SH-SY5Y (cell line): ENCODE measurements around the gene CATSPER3.

Experiments used
- GATA2 ChIP-seq: IDR thresholded peaks from 2 replicates; pipeline ENCODE4 v1.6.1; 2011; ENCODE audit warnings: mild to moderate bottlenecking, low read depth, low read length
- GATA3 ChIP-seq: IDR thresholded peaks from 2 replicates; pipeline ENCODE4 v1.6.1; 2011; ENCODE audit warnings: low read depth, mild to moderate bottlenecking, low read length, moderate library complexity

Gene CATSPER3

GRCh38 chr5:135051872-135052271 lies 84.2 kb downstream of the CATSPER3 start:
- TF ChIP-seq GATA3 (no peak), GATA2 (no peak)

GRCh38 chr5:135052511-135053145 lies 84.9 kb downstream of the CATSPER3 start:
- TF ChIP-seq GATA3 (no peak), GATA2 (no peak)

DNA sequence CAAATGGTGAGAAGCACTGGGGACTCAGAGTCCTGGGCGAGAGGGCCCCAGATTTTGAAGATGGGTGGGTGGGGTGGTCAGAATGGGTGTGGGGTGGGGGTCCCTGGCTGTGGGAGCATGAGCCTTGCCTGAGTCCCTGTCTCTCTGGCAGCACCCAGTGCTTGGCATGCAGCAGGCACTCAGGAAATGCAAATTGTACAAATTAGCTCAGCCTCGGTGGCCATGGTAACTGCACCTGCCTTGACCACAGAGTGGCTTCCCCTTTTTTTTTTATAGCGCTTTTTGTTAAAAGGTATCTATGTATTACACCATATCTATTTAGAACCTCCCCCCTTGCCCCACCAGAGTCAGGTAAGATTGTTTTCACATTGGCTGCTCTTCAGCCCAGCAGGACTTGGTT lies 85.6 kb downstream of the CATSPER3 start:
- no peak for TF ChIP-seq GATA3
- no peak for TF ChIP-seq GATA2

- TF ChIP-seq GATA3, result no peak
- TF ChIP-seq GATA2, result no peak
Measured at GRCh38 chr5:135053989-135054388, 86.3 kb downstream of the CATSPER3 start.

DNA sequence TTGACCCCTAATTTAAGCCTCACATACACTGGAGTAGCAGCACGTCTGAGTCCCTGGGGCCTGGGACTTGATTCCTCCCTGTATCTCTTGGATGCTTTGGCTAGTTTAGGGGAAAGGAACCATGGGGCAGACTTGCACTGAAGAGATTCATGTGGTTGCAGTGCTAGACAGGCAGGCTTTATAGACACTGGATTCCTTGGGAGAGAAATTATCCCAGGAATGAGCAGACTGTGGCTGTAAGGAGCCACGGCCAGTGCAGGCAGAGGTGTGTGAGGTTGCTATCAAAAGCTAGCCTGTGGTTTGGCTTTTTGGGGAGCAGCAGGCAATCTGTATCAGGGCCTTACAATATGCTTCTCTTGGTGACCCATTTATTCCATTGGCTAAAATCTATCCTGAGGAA lies 86.8 kb downstream of the CATSPER3 start:
- no peak for TF ChIP-seq GATA3
- no peak for TF ChIP-seq GATA2

GRCh38 chr5:135055396-135055795 lies 87.7 kb downstream of the CATSPER3 start:
- TF ChIP-seq GATA2, result no peak
- no peak for TF ChIP-seq GATA3

DNA sequence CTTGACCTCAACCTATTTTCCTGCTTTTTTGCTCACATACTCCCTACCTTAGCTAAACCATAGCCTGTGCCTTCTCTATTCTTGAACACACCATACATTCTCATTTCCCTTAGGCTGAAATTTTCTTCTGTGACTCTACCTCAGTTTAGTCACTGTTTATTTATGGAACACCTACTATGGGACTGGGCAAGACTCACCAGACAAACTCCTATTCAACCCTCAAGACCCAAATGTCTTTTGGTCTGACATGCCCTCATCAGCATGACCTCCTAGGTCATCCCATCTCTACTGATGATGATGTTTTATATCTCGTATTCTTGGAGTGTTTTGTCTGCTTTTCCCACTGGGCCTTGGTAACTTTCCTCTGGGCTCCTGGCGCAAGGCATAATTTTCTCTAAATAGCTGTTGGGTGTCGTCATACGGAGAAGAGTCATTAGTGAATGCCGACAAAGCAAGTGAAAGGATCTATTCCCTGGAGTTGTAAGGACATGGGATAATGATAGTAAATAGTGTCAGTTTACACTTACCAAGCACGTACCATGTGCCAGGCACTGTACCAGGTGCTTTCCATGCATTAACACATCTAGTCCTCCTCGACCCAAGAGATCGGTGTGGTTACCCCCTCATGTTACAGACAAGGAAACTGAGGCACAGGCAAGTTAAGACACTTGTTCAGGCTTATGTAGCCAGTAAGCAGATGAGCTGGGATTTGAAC lies 88.8 kb downstream of the CATSPER3 start:
- TF ChIP-seq GATA3 (no peak), GATA2 (no peak)

DNA sequence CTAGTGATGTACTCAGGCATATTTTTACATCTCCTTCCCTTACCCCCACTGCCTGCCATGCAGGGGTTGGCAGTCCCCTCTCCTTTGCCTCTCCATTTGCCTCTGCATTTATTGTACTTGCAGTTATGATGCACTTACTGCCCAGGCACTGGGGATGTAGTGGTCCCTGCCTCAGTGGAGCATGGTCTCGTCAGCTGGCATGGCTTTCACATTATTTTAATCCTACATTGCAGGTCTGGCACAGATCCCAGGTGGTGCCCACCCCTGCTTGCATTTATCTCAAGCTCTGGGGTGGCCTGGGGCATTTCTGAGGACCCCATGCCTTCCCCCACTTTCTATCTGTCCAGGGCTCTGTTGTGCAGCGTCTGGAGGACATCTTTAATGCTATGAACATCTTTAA lies 89.5 kb downstream of the CATSPER3 start:
- TF ChIP-seq GATA3 (no peak), GATA2 (no peak)

- TF ChIP-seq GATA2, result no peak
- TF ChIP-seq GATA3, result no peak
Measured at GRCh38 chr5:135058331-135058732, 90.6 kb downstream of the CATSPER3 start.

- TF ChIP-seq GATA3 (no peak), GATA2 (no peak)
Measured at GRCh38 chr5:135059000-135059923, 91.6 kb downstream of the CATSPER3 start.

DNA sequence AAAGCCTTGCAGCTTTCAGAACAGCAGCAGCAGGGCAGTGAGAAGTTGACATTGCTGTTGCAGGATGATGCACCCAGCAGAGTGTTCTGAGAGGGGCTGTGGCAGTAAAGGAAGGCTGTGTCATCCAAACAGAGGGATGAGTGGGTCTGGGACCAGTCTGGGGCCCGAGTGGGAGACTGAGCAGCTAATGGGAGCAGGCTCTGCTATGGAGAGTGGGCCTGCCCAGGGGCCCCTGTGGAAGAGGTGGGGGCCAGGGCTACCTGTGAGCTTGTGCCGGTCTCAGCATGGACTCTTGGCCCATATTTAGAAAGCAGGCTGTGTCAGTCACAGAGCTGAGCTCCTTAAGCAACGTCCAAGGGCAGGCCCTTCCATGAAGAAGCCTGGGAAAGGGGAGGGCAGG lies 92.3 kb downstream of the CATSPER3 start:
- TF ChIP-seq GATA2 (no peak), GATA3 (no peak)

GRCh38 chr5:135061001-135061400 lies 93.3 kb downstream of the CATSPER3 start:
- no peak for TF ChIP-seq GATA3
- no peak for TF ChIP-seq GATA2
